Islet of Langerhans (tissue), 1 donor: Measurements from ENCODE around the gene RWDD4.
"Not testable (repeated sequence)": the region's sequence is repeated elsewhere in the genome, so short reads cannot be mapped to it uniquely, and the experiment has no call there.

Source experiments
- FAIRE-seq: peaks from one replicate; lab custom pipeline; 2011; peaks lifted over from hg19 to GRCh38; lab: Jason Lieb, UNC

The RWDD4 gene

GRCh38 chr4:183635321-183635720, 23.7 kb downstream of the RWDD4 start:
- FAIRE-seq = no peak

GRCh38 chr4:183633476-183634400, 25.2 kb downstream of the RWDD4 start:
- no peak for FAIRE-seq

GRCh38 chr4:183632689-183633088, 26.3 kb downstream of the RWDD4 start:
- no peak for FAIRE-seq

GRCh38 chr4:183631577-183632198, 27.3 kb downstream of the RWDD4 start:
- no peak for FAIRE-seq

- FAIRE-seq = no peak
Observed at GRCh38 chr4:183627979-183628588, 30.9 kb downstream of the RWDD4 start.

- FAIRE-seq = not testable (repeated sequence)
Observed at GRCh38 chr4:183627286-183627685, 31.7 kb downstream of the RWDD4 start.

- no peak for FAIRE-seq
Observed at GRCh38 chr4:183626168-183626567, 32.8 kb downstream of the RWDD4 start.

GRCh38 chr4:183624548-183624947, 34.4 kb downstream of the RWDD4 start:
- FAIRE-seq = no peak

- no peak for FAIRE-seq
Observed at GRCh38 chr4:183621875-183622274, 37.1 kb downstream of the RWDD4 start.

- no peak for FAIRE-seq
Observed at GRCh38 chr4:183620421-183620820, 38.6 kb downstream of the RWDD4 start.

GRCh38 chr4:183618681-183619080, 40.3 kb downstream of the RWDD4 start:
- no peak for FAIRE-seq

- FAIRE-seq = no peak
Observed at GRCh38 chr4:183617075-183617474, 41.9 kb downstream of the RWDD4 start.

GRCh38 chr4:183612329-183613250, 46.4 kb downstream of the RWDD4 start:
- no peak for FAIRE-seq

GRCh38 chr4:183611210-183611830, 47.7 kb downstream of the RWDD4 start:
- no peak for FAIRE-seq

- no peak for FAIRE-seq
Observed at GRCh38 chr4:183610613-183611012, 48.4 kb downstream of the RWDD4 start.

GRCh38 chr4:183610033-183610432, 49.0 kb downstream of the RWDD4 start:
- no peak for FAIRE-seq

- FAIRE-seq = no peak
Observed at GRCh38 chr4:183609151-183609550, 49.8 kb downstream of the RWDD4 start.

- FAIRE-seq = no peak
Observed at GRCh38 chr4:183607894-183608293, 51.1 kb downstream of the RWDD4 start.

- FAIRE-seq = peak; percentile 98
Observed at GRCh38 chr4:183602557-183603027, 56.4 kb downstream of the RWDD4 start.

GRCh38 chr4:183601381-183601780, 57.6 kb downstream of the RWDD4 start:
- peak; percentile 9 for FAIRE-seq

- FAIRE-seq = no peak
Observed at GRCh38 chr4:183600189-183600685, 58.7 kb downstream of the RWDD4 start.
